Activated naive CD4-positive, alpha-beta T cell (primary cell): ENCODE data around the gene LRP8.

ENCODE experiments used
- DNase-seq, 4 experiments: peaks; one replicate each; lab custom pipeline; 2025; lab: John Stamatoyannopoulos, UW

LRP8 gene

DNA sequence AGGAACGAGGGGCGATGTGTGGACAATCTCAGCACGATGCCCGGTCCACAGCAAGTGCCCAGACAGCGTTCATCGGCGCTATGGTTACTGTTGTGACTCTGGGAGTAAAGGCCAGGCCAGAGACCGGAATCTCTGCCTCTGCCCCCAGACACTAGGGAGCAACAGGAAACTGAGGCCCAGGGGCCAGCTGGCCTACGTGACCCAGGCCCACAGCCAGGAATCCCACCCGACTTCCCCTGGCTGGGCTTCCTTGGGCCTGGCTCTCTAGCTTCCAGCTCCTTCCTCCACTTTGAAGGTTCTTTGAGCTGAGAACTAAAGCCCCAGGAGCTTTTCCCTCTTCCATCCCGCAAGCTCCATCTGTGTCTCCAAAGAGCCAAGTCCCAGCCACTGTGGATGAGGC, 4.6 kb downstream of the LRP8 start:
- no peak for DNase-seq

- DNase-seq = no peak
Measured at GRCh38 chr1:53321776-53322602, 5.9 kb downstream of the LRP8 start.

DNA sequence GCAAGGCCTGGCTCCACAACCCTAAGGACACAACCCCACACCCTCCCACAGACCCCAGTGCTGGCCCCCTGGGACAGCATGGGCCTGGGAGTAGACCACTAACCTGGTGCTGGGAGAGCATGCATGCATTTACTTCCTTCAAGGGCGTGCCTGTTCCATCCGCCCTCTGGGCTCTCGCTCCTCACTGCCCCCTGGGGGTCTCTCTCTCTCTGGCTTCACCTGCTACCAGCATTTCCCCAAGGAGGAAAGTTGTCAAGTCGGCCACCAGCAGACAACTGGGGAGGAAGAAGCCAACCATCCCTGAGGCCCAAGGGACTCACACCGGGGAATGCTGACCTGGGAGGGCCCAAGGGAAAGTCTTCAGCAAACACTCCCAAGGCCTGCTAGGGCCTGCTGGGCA, 6.5 kb downstream of the LRP8 start:
- no peak for DNase-seq

GRCh38 chr1:53320646-53321045, 7.2 kb downstream of the LRP8 start:
- DNase-seq = no peak

- no peak for DNase-seq
Measured at GRCh38 chr1:53319296-53320101, 8.4 kb downstream of the LRP8 start.

- DNase-seq = no peak
Measured at GRCh38 chr1:53317646-53318539, 10.0 kb downstream of the LRP8 start.

DNA sequence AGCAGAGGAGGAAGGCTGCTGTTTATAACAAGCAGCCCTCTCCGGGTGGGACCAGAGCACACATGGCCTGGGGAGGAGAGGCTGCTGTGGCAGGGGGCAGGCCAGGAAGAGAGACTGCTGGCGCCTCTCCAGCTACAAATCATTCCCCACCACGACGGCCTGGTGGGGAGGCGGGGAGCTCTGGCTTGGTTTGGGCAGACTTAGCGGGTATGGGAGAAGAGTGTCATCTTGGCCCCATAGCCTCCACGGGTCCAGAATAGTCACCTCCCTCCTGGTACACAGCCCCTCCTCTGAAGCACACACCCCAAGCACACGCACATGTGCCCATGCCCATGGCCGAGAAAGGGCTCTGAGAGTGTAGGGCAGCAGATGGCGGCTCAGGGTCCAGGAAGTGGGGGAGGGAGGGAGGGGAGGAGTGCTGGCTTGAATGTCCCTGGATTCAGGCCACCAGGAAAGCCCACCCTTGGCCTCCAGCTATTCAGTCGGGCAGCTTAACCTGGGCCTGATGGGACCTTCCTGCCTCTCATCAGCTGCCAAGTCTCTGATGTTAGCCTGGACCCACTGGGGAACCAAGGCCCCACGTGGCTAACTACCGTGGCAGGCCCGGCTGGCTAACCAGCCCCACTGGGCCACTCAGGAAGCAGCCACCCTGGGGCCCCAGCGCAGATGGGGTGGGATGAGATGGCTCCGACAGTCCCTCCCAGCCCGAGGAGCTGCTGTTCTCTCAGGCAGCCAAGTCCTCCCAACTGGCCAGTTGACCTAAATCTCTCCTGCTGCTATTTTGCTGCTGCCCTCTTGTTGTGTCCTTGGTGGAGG, 10.9 kb downstream of the LRP8 start:
- DNase-seq = no peak

- DNase-seq = no peak
Measured at GRCh38 chr1:53316424-53316765, 11.5 kb downstream of the LRP8 start.

- DNase-seq = no peak
Measured at GRCh38 chr1:53315456-53316423, 12.1 kb downstream of the LRP8 start.

GRCh38 chr1:53315046-53315445, 12.8 kb downstream of the LRP8 start:
- no peak for DNase-seq

GRCh38 chr1:53314606-53315005, 13.3 kb downstream of the LRP8 start:
- no peak for DNase-seq

DNA sequence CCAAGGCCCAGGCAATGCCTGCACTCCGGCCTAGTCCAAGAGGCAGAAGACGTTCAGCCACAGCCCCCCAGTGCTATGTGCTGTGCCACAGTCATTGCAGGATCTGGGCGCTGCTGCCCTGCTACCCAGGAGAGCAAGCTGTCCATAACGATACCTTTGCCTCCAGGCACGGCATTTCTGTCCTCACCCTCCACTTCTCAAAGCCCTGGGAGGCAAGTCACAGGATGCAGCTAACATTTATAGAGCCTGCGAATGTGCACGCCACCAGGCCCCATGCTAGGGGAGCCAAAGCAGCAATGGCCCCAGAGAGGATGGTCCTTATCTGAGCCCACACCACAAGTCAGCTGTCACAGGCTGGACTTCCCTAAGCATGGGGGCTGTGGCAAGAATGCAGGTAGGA, 13.8 kb downstream of the LRP8 start:
- DNase-seq = no peak

- no peak for DNase-seq
Measured at GRCh38 chr1:53313556-53313955, 14.3 kb downstream of the LRP8 start.

DNA sequence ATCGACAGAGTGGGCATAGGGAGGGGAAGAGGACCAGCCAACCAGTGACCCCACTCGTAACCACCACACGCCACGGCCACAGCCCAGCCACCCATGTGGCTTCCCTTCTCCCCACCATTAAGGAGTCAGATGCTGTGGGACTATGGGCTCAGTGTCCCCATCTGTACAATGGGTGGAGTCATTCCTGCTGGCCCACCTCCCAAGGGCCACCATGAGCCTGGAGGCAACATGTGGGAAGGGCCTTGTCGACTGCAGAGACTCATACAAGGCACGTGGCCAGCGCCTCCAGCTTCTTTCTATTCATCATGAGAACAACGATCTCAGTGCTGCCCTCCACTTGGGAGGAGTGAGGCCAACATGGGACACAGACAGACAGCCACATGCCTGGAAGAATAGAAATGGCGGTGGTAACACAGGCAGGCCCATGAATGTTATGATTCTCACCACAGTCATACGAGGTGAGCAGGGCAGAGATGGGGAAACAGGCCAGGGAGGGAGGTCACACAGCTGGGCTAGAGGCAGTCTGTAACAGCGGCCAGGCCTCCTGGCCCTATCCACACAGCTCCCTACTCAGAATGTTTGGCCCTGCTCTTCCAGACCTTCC, 16.1 kb downstream of the LRP8 start:
- DNase-seq = no peak

- DNase-seq = no peak
Measured at GRCh38 chr1:53310847-53311681, 16.8 kb downstream of the LRP8 start.

DNA sequence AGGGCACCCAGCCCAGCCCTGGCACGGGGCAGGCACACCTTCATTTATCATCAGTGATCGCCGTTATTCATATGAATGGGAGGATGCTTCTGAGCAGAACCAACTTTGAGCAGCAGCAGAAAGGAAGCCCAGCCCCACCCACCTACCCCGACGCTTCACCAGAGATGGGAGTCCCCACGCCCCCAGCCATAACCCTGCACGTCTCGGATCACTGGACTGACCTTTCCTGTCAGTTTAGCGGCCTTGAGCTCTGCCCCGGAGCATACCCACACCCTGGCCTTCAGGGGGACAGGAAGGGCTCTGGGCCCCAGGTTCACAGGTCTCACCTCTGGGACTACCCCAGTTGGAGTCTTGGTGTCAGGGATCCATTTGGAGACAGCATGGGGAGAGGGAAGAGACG, 18.1 kb downstream of the LRP8 start:
- DNase-seq = no peak

- no peak for DNase-seq
Measured at GRCh38 chr1:53308506-53308905, 19.4 kb downstream of the LRP8 start.

DNA sequence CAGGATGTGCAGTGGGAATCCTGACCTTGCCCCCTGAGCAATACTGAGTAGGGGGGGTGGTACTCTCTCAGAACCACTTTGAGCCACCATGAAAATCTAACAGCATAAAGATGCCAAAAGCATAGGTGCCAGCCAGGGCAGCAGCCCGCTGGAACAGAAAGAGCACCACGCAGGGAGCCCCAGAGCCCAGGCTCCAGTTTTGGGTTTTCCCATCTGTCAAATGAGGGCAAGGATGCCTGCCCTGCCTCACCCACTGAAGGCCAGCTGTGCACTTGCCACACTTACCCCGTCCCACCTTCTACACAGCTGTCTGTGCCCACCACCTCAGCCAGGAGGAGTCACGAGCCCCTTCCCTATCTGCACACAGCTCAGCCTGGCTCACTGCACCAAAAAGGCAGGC, 20.8 kb downstream of the LRP8 start:
- DNase-seq = no peak

DNA sequence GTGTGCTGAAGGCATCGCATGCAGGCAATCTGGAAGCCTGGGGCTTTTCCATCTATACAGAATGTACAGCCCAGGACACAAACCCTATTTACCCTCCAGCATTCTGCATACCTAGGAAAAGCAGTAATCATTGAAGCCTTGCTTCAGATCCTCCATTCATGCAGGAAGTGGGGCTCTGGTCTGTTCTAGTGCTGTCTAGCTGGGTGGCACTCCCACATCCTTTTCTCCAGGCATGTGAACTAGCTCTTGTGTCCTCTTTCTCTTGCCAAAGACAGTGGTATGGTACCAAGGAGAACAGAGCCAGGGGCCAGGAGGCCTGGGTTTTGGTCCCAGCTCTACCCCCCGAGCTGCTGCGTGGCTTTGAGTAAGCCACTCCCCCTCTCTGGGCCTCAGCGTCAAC, 21.7 kb downstream of the LRP8 start:
- DNase-seq = no peak
